Muscle of back (tissue), 11 donors: ENCODE measurements around the gene LRP1B. TPM values are rescaled to one million over a fixed set of nuclear protein-coding genes. Genes with fewer than 3 reads are reported as not detected.
A peak's percentile ranks its signal among the peaks of the same experiment; 100 is the strongest.
"Not testable (repeated sequence)": the region's sequence is repeated elsewhere in the genome, so short reads cannot be mapped to it uniquely, and the experiment has no call there.

Experiments used
- DNase-seq, 3 donors: peaks; one replicate each; pipeline versions ENCODE4 v3.0.0 to v3.0.0-alpha.2; 2013
- polyA plus RNA-seq, 10 donors: library from polyadenylated mRNA; unstranded; fragments of 120-200 nt; gene quantifications; one replicate each; pipeline ENCODE4 v1.2.1, GENCODE V29; 2013; ENCODE audit not compliant: insufficient read length in 10 of 10

LRP1B gene
- polyA plus RNA-seq, 10 donors, result 0.94 to 2.8 (median 1.9) TPM

GRCh38 chr2:141316606-141317005 lies 814.2 kb downstream of the LRP1B start:
- no peak for DNase-seq

- DNase-seq, result no peak
These were observed 814.7 kb downstream of the LRP1B start for GRCh38 chr2:141316103-141316502.

GRCh38 chr2:141313972-141314371 lies 816.8 kb downstream of the LRP1B start:
- DNase-seq, result no peak

- DNase-seq, result no peak
These were observed 819.4 kb downstream of the LRP1B start for GRCh38 chr2:141311430-141311829.

GRCh38 chr2:141306368-141306767 lies 824.4 kb downstream of the LRP1B start:
- no peak for DNase-seq

- DNase-seq, result no peak
These were observed 829.3 kb downstream of the LRP1B start for GRCh38 chr2:141301551-141301950.

- no peak for DNase-seq
These were observed 850.8 kb downstream of the LRP1B start for GRCh38 chr2:141280037-141280436.

GRCh38 chr2:141271346-141271745 lies 859.5 kb downstream of the LRP1B start:
- no peak for DNase-seq

- DNase-seq, result no peak
These were observed 866.0 kb downstream of the LRP1B start for GRCh38 chr2:141264848-141265247.

- DNase-seq, result no peak
These were observed 869.9 kb downstream of the LRP1B start for GRCh38 chr2:141260911-141261310.

GRCh38 chr2:141259683-141260082 lies 871.1 kb downstream of the LRP1B start:
- no peak for DNase-seq

- no peak for DNase-seq
These were observed 888.8 kb downstream of the LRP1B start for GRCh38 chr2:141242008-141242407.

- DNase-seq, result no peak
These were observed 904.3 kb downstream of the LRP1B start for GRCh38 chr2:141226560-141226959.

- DNase-seq, result no peak
These were observed 923.8 kb downstream of the LRP1B start for GRCh38 chr2:141207036-141207385.

- no peak for DNase-seq
These were observed 929.7 kb downstream of the LRP1B start for GRCh38 chr2:141201016-141201565.

GRCh38 chr2:141200191-141200590 lies 930.6 kb downstream of the LRP1B start:
- peak in 1 of 3 donors; percentile 1 for DNase-seq

- no peak for DNase-seq
These were observed 931.1 kb downstream of the LRP1B start for GRCh38 chr2:141199711-141200110.

- no peak for DNase-seq
These were observed 935.7 kb downstream of the LRP1B start for GRCh38 chr2:141195087-141195486.

- DNase-seq, result peak in 1 of 3 donors; percentile 14
These were observed 943.8 kb downstream of the LRP1B start for GRCh38 chr2:141187075-141187439.

GRCh38 chr2:141186413-141187074 lies 944.3 kb downstream of the LRP1B start:
- no peak for DNase-seq

- DNase-seq, result no peak
These were observed 948.6 kb downstream of the LRP1B start for GRCh38 chr2:141182246-141182645.

- DNase-seq, result not testable (repeated sequence)
These were observed 961.7 kb downstream of the LRP1B start for GRCh38 chr2:141169117-141169516.

GRCh38 chr2:141162314-141162713 lies 968.5 kb downstream of the LRP1B start:
- DNase-seq, result no peak
